GM21723 (cell line): ENCODE measurements around the gene AGXT.
A peak's percentile ranks its signal among the peaks of the same experiment; 100 is the strongest.

Source experiments
- ATAC-seq: cut with Tn5 transposase; IDR thresholded peaks from one replicate; pipeline ENCODE4 v1.9.1; 2021; ENCODE audit warnings: mild to moderate bottlenecking, moderate library complexity; ENCODE audit not compliant: unreplicated experiment

The AGXT gene

DNA sequence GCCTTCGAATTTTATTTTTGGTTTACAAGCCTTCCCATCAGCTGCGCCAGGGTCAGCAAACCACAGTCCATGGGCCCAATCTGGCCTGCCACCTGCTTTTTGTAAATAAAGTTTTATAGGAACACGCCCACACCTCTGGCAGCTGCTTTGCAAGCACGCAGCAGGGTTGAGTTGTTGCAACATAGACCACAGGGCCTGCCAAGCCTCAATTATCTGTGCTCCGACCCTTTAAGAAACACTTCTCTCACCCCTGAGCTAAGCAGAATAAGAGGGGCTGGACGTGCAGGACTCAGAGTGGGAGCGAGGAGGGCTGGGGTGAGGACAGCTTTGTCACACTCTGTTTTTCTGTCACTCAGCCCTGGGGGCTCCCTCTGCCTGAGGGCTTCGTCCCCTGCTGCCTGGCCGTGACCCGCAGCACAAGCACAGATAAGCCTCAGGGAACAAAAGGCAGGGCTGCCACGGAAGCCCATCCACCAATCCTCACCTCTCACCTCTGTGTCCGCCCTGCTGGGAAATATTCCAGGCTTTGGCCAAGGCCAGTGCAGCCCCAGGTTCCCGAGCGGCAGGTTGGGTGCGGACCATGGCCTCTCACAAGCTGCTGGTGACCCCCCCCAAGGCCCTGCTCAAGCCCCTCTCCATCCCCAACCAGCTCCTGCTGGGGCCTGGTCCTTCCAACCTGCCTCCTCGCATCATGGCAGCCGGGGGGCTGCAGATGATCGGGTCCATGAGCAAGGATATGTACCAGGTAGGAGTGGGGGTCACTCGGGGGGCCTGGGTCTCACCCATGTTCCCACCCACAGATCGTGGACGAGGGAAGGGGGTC is at the start of gene AGXT:
Gene AGXT, plus strand, starts transcription at position 539 of the 823 bp plus-strand sequence. Its CDS starts 42 bp downstream, at position 581.
- ATAC-seq = no peak

DNA sequence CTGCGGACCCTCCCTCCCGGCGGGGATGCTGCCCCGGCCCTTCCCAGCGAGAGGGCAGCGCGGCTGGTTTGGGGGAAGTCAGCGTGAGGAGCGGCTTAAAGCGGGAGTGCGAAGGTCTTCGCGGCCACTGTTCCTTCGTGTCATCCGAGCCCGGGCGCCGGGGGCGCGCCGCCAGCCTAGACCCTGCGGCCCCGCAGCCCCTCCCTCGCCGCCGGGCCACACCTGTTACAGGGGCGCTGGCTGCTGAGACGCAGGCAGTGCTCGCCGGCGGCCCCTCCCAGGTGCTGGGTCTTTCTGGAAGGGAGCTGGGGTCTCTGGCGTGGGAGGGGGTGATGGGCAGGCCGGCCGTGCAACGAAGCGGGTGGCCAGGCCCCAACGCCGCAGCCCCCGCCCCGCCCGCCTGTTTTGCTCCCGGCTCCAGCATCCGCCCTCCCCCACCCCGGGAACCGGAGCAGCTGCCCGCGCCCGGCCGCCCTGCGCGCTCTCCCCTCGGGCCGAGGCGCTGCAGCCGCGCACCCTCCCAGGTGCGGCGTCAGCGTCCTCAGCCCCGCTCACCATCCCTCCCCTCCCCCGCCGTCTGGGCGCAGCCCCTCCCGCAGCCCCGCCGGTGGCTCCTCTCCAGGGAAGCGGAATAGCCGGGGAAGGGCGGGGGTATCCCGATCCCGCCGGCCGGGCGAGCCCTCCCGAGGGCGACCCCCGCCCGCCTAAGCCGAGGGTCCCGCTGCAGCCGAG is 49.3 kb upstream of the AGXT start:
- no peak for ATAC-seq

DNA sequence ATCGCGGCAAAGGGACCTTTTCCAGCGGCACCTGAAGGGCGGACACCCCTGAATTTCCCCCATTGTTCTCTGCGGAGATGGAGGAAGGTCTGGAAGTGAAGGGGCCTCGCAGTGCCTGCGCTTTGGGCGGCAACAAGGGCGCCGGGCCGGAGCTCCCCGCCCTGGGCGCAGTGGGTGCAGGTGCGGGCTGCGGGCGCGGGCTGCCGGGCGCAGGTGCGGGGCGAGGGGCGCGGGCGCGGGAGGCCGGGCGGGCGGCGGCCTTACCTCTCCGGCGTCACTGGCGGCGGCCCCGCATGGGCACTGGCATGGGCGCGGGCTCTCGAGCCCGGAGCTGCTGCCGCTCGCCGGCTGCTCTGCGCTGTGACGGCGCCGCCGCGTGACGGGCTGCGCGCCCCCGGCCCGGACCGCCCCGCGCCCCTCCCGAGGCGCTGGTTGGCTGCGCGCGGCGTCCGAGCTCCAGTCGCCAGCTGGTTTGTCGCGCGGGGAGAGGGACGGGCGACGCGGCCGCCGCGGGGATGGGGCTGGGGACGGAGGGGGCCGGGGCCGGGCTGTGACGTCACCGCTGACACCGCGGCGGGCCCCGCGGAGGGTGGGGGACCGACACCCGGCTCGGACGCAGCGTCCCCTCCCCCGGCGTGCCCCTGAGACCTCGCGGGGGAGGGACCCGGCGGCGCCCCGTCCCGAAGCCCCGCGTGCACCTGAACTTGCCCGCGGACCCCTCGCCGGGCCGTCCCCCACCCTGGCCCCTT is 48.6 kb upstream of the AGXT start, which contains the start of gene KIF1A:
Gene KIF1A, minus strand, starts transcription at position 362 of the 749 bp plus-strand sequence. CDS start 22,467 bp downstream, outside the sequence.
- no peak for ATAC-seq

DNA sequence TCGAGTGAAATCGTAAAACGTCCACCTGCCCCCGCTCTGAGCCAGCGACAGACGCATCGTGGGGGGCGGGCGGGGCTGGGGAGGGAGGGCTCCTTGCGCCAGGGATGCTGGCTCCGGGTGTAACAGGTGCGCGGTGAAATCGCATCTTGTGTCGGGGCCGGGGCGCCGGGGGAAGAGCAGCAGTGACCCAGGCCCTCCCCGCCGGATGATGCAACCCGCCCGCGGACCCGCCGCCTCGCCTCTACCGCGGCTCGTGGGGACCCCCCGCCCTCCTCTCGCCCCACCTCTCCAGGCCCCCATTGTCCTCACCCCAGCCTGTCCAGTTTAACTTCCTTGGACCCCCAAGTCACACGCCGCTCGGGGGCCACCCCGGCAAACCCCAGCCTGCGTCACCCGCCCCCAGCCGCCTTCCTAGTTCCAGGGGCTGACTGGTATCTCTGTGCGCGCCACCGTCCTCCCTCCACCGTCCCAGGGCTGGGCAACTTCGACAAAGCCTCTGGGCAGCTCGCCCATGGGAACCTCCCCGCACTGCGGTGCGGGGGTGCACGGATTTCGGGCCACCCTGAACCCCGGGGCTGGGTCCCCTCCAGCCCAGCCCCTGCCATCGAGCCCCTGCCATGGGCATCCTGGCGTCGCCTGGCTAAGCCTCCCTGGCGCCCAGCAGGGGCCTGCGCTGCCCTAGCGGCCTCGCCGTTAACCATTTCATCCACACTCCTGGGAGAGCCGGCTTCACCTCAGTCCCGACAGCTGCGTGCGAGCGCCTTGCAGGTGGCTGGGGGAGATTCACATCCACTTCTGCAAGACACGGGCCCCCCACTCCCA is 47.8 kb upstream of the AGXT start:
- no peak for ATAC-seq

DNA sequence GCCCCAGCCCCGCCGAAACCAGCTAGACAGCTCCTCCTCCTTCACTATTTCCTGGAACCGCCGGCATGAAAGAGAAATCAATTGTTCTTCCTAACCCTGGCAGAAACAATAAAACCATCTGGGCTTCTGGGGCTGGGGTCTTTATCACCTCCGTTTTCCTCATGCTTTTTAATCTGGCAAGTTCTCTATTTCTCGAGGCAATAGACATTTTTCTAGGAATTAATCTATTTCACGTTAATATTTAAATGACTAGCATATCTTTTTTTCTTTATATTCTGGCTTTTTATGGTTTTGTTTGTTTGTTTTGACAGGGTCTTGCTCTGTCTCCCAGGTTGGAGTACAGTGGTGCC is 47.2 kb upstream of the AGXT start:
- ATAC-seq = no peak

DNA sequence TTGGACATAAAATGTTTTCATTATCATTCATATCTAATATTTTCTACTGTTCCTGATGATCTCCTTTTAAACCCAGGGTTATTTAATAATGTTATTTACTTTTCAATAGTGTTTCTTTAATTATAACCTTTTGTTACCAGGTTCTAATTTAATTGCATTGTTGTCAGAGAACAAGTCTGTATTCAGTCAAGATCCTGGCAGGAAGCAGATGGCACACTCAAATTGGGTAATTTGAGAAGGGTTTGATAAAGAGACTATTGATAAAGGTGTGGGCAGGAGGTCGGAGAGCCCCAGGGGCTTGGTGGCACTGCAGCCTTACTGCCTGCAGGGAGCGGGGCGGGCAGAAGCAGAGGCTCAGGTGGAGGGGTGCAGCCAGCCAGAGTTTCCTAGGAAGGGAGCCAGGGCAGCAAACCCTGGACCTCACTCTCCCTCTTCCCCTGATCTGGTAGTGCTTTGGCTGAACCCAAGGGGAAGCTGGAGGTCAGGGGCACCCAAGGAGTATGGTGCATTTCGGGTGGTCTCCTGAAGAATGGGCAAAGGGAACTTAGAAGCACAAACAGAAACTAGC is 46.3 kb upstream of the AGXT start:
- no peak for ATAC-seq

DNA sequence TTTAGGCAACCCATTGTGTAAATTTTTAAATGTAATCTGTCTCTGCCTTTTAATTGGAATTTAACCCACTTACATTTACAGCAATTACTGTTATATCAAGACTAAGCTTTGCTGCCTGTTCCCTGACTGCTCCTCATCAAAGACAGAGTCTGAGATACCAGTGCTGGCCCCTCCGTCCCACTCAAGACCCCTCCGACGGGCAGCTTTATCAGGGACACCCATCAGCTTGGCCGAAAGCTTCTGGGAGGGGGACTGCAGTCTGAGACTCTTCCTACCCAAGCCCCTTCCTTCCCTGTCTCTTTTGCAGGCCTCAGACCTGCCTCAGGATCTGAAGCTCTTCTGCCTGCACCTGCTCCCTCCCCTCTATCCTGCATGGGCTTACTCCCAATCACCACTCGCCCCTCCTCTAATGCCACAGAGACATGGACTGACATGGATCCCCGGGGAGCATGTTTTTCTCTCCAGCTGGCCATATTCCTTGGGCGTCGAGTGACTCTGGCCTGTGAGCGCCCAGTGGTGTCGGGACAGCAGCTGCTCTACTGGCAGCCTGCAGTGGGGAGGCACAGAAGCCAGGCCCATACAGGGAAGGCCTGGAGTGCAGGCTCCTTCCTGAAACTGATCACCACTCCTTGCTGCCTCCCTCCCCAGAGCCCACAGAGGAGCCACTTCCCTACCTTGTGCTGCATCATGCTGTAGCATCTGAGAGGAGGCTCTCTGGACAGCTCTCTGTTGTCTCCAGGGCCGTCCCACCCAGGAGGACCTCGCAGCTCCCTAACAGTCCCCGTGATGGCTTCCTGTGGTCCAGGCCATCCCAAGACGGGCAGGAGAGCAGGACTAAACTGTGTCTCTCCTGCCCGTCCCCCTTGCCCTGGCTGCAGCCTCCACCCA is 44.9 kb upstream of the AGXT start:
- no peak for ATAC-seq

DNA sequence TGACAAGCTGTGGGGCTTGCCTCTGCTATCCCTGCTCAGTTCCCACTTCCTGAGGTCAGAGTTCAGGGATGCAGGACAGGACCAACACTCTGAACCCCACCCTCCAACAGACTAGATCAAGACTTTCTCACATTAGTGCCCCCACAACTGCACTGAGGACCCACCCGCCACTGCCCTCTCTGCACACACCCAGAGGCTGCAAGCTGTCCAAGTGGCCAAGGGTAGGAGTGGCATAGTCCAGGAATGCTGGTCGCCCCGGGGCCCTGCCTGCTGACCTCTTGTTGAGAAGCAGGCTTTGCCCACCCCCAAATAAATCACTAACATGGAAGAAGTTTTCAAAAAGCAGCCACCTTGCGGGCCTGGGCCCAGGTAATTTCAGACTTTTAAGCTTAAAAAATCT is 43.1 kb upstream of the AGXT start:
- ATAC-seq = no peak

DNA sequence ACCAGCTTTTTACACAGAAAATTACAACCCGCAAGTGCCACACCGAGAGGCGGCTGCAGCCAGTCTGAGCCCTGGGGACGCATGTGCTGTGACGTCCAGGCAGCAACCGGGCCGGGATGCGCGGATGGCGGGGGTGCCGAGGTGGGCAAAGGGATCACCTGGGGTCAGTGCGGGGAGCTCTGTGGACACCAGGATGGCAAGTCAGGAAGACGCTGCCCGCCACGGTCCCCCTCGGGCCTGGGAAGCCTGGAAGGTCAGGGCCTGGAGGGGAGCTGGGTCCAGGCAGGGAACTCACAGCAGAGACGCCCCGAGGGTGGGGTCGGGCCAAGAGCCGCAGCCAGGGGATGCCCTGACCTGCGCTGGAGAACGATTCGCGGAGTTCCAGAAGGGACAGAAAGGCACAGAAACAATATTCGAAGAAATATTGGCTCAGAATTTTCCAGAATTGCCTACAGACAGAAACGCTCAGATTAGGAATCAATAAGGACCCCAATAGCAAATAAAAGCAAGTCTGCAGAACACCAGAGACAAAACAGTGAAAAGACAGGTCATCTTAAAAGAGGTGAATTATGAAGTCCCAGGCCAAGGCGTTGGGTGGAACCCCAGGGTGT is 36.9 kb upstream of the AGXT start:
- ATAC-seq = no peak

DNA sequence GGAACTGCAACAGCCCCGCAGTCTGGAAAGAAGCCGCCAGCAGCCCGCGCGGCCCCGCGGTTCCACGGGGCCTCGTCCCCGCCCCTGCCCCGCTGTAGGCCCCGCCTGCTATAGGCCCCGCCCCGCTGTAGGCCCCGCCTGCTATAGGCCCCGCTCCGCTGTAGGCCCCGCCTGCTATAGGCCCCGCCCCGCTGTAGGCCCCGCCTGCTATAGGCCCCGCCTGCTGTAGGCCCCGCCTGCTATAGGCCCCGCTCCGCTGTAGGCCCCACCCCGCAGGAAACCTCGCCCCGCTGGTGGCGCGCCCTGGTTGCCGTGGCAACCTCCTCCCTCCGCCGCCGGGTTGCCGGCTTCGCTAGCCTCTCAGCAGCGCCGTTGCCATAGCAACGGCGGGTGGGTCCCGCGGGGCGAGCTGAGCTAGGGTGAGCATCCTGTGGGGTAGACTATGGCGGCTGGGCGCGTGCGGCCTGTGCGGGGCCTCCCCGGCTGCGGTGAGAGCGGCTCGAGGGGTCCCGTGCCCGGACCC is 36.4 kb upstream of the AGXT start:
- ATAC-seq = peak; percentile 82

DNA sequence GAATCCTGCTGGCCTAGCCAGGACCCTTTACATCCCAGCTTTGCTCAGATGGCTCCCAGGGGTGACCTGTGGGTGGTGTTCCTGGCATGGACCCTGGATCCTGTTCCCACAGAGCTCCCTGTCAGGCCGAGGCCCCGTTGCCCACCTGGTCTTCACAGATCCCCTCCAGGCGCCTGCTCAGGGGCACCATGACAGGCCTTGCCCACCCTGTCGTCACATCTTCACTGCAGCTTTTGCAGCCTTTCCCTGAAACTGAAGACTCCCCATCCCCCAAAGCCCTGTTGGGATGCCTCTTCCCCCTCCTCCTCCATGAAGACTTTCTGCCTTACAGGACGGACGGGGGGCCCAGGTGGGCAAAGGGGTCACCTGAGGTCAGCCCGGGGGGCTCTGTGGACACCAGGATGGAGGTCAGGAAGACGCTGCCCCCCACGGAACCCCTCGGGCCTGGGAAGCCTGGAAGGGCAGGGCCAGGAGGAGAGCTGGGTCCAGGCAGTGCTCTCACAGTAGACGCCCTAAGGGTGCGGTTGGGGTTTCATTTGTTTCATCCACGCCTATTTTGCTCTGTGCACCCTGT is 35.6 kb upstream of the AGXT start:
- no peak for ATAC-seq

DNA sequence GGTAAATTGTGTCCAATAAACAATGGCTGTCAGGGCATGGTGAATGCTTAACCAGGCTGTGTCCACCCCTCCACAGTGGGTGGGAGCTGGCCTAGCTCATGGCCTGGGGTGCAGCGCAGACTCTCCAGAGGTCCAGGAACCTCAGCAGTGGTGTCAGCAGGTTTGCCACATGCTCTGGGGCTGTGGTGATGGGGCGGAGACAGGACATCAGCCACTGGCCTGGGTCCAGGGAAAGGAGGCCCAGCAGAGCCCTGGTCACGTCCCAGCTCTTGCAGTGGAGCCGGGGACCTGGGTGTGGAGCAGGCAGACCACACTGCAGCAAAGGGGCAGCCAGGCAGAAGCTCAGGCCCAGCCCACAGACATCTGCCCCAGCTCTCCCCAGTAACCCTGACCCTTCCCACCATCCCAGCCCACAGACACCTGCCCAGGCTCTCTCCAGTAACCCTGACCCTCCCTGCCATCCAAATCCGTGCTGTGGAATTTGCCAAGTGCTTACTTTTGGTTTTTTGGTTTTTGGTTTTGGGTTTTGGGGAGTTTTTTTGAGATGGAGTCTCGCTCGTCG is 34.8 kb upstream of the AGXT start:
- no peak for ATAC-seq

DNA sequence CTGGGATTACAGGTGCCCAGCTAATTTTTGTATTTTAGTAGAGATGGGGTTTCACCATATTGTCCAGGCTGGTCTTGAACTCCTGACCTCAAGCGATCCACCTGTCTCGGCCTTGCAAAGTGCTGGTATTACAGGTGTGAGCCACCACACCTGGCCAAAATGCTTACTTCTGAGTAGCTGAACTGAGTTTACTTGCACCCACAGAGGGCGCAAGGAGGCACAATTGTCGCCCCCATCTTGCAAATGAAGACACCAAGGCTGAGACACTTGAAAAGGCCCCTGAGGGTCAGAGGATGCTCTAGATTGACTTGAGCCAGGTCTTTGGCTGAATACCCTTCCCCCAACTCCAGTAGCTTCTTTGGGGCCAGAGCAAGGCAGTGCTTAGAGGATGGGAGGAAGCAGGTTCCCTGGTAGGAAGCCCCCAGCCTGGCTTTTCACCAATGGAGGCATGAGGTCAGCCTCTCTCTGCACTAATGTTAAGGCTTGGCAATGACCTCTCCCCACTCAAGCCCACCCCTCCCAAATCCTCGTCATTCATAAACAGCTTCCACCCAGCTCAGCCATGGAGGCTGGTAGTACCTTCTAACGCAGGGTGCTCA is 34.1 kb upstream of the AGXT start:
- no peak for ATAC-seq

DNA sequence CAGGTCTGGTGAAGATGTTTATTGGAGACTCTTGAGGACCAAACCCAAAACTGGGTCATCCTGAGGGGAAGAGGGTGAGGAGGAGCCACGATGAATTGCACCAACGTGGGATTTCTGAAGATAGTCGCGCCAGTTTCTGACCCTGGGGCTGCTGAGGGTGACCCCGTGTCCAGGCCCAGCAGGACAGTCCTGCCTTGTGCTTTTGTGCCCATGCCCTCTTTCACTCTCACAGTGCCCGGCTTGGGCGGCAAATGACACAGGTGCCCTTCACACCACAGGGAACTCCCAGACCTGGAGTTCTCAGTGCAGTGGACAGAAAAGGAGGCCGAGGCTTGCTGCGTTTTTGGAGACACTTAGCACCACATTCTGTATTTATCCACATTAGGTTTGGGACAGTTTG is 33.1 kb upstream of the AGXT start:
- ATAC-seq = no peak

DNA sequence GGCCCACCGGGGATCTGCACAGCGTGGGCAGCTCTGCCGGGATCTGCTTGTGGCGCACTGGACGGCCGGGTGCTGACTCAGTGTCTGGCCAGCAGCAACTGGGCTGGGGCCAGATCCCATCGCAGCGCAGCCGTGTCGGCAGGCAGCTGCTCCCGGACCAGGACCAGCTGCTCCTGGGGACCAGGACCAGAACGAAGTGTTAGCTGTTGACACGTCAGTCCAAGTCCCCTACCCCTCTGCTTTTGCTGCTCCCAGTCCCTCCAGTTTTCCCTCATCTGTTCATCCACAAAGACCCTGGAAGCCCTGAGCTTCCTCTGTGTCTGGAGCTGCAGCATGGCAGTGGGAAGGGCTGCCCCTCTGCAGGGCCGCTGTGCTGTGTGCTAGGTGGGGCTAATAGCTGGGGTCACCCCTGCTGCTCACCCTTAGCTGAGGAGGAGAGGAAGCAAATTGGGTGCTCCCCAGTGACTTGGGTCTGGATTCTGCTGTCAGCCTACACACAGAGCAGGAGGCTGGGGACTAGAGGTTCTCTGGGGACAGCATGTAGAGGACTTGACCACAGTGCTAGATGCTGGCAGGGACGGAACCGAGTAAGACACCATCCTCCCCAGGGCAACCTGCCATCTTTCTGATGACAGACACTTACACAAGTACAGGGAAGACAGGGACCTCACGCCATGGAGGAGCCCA is 31.7 kb upstream of the AGXT start:
- no peak for ATAC-seq

DNA sequence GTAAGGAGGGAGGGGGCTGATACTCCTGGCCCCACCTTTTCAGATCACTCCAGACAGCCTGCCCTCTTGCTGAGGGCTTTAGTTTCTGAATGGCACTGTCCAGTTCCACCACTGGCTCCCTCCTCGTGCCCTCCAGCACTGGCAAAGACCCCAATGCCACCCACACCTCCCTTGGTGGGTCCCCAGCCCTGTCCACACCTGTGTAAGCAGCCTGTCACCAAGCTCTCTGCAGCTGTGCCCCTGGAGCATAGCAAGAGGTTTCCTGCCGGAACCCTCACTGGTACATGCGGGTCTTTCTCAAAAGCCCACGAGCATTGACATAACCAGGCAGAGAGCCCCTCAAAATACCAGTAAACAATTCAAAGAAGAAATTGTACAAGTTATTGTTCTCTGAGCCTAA is 31.0 kb upstream of the AGXT start:
- ATAC-seq = no peak
